ENCODE measurements around the gene C10orf67.
A peak's percentile ranks its signal among the peaks of the same experiment; 100 is the strongest.
"Not testable (repeated sequence)": the region's sequence is repeated elsewhere in the genome, so short reads cannot be mapped to it uniquely, and the experiment has no call there.

C10orf67 gene

GRCh38 chr10:23370106-23370505 is 25.5 kb upstream of the C10orf67 start:
- no peaks in the 10 kb centered on the region for H3K27me3 ChIP-seq (ENCODE audit: control insufficient read depth, low read length)
- peak overlapping the region; percentile 30 for H3K4me2 ChIP-seq (ENCODE audit: low read length)
- no peaks in the 10 kb centered on the region for H3K36me3 ChIP-seq (ENCODE audit: control insufficient read depth, low read length)
- H3K9me2 ChIP-seq (replicated peaks; ENCODE audit: control insufficient read depth, low read length), result no peaks in the 10 kb centered on the region
- H3K4me1 ChIP-seq (ENCODE audit: control insufficient read depth, low read length), result peaks cover 54% of the 10 kb centered on the region
- no peaks in the 10 kb centered on the region for H3K9me3 ChIP-seq (ENCODE audit: control insufficient read depth, insufficient read depth, low read length)
- H3F3A ChIP-seq (ENCODE audit: control insufficient read depth, insufficient read depth), result peaks cover 8% of the 10 kb centered on the region
- no peaks in the 10 kb centered on the region for H4K20me1 ChIP-seq (ENCODE audit: control insufficient read depth, insufficient read depth, low read depth, low read length)
- H3K79me2 ChIP-seq (ENCODE audit: control insufficient read depth, low read length), result no peaks in the 10 kb centered on the region
- H3K27ac ChIP-seq (ENCODE audit: low read depth, low read length), result peak overlapping the region; percentile 25; the same call in 1 of the 2 replicates
- H3K4me3 ChIP-seq (ENCODE audit: low read length), result peak overlapping the region; percentile 7; the same call in 1 of the 2 replicates
- TF ChIP-seq CTCF (IDR thresholded peaks at IDR 0.05; ENCODE audit: low read depth, low read length, poor library complexity, severe bottlenecking) (no peak), EZH2phosphoT487 (IDR thresholded peaks at IDR 0.05; ENCODE audit: borderline replicate concordance, low read length) (no peak)

- H3K4me2 ChIP-seq (ENCODE audit: low read length), result peak overlapping the region; percentile 93
Measured at GRCh38 chr10:23368816-23369640, 24.4 kb upstream of the C10orf67 start.

GRCh38 chr10:23367896-23368595 is 23.4 kb upstream of the C10orf67 start:
- H3F3A ChIP-seq (ENCODE audit: control insufficient read depth, insufficient read depth), result peaks cover 8% of the 10 kb centered on the region
- no peaks in the 10 kb centered on the region for H3K27me3 ChIP-seq (ENCODE audit: control insufficient read depth, low read length)
- H3K4me2 ChIP-seq (ENCODE audit: low read length), result peak overlapping the region; percentile 93
- H3K4me3 ChIP-seq (ENCODE audit: low read length), result peak overlapping the region; percentile 70
- no peaks in the 10 kb centered on the region for H3K9me2 ChIP-seq (replicated peaks; ENCODE audit: control insufficient read depth, low read length)
- no peaks in the 10 kb centered on the region for H4K20me1 ChIP-seq (ENCODE audit: control insufficient read depth, insufficient read depth, low read depth, low read length)
- H3K79me2 ChIP-seq (ENCODE audit: control insufficient read depth, low read length), result no peaks in the 10 kb centered on the region
- peaks cover 72% of the 10 kb centered on the region for H3K4me1 ChIP-seq (ENCODE audit: control insufficient read depth, low read length)
- no peaks in the 10 kb centered on the region for H3K36me3 ChIP-seq (ENCODE audit: control insufficient read depth, low read length)
- no peak for TF ChIP-seq EZH2phosphoT487 (IDR thresholded peaks at IDR 0.05; ENCODE audit: borderline replicate concordance, low read length)
- TF ChIP-seq CTCF (IDR thresholded peaks at IDR 0.05; ENCODE audit: low read depth, low read length, poor library complexity, severe bottlenecking), result no peak
- H3K27ac ChIP-seq (ENCODE audit: low read depth, low read length), result peak overlapping the region; percentile 85
- no peaks in the 10 kb centered on the region for H3K9me3 ChIP-seq (ENCODE audit: control insufficient read depth, insufficient read depth, low read length)

More at GRCh38 chr10:23368816-23369640, 24.4 kb upstream of the C10orf67 start:
- TF ChIP-seq CTCF (IDR thresholded peaks at IDR 0.05; ENCODE audit: low read depth, low read length, poor library complexity, severe bottlenecking), result no peak
- Histone ChIP-seq H3K4me3 (ENCODE audit: low read length) (peak overlapping the region; percentile 70), H3K9me2 (replicated peaks; ENCODE audit: control insufficient read depth, low read length) (no peaks in the 10 kb centered on the region), H3K4me1 (ENCODE audit: control insufficient read depth, low read length) (peaks cover 63% of the 10 kb centered on the region), H3F3A (ENCODE audit: control insufficient read depth, insufficient read depth) (peaks cover 8% of the 10 kb centered on the region), H4K20me1 (ENCODE audit: control insufficient read depth, insufficient read depth, low read depth, low read length) (no peaks in the 10 kb centered on the region), H3K9me3 (ENCODE audit: control insufficient read depth, insufficient read depth, low read length) (no peaks in the 10 kb centered on the region), H3K27me3 (ENCODE audit: control insufficient read depth, low read length) (no peaks in the 10 kb centered on the region), H3K36me3 (ENCODE audit: control insufficient read depth, low read length) (no peaks in the 10 kb centered on the region), H3K27ac (ENCODE audit: low read depth, low read length) (peak overlapping the region; percentile 85), H3K79me2 (ENCODE audit: control insufficient read depth, low read length) (no peaks in the 10 kb centered on the region)

- H3K36me3 ChIP-seq (ENCODE audit: control insufficient read depth, low read length); H3K4me3 ChIP-seq (ENCODE audit: low read length); H3K9me3 ChIP-seq (ENCODE audit: control insufficient read depth, insufficient read depth, low read length); H3F3A ChIP-seq (ENCODE audit: control insufficient read depth, insufficient read depth); H3K79me2 ChIP-seq (ENCODE audit: control insufficient read depth, low read length); H4K20me1 ChIP-seq (ENCODE audit: control insufficient read depth, insufficient read depth, low read depth, low read length); H3K27ac ChIP-seq (ENCODE audit: low read depth, low read length); H3K27me3 ChIP-seq (ENCODE audit: control insufficient read depth, low read length); H3K9me2 ChIP-seq (replicated peaks; ENCODE audit: control insufficient read depth, low read length); H3K4me2 ChIP-seq (ENCODE audit: low read length): not testable (repeated sequence)
- peaks cover 76% of the 10 kb centered on the region for H3K4me1 ChIP-seq (ENCODE audit: control insufficient read depth, low read length)
Measured at GRCh38 chr10:23365417-23366030, 20.9 kb upstream of the C10orf67 start.
